ENCODE data around the gene GRIK4. TPM values are rescaled to one million over a fixed set of nuclear protein-coding genes. Genes with fewer than 3 reads are reported as not detected.

The GRIK4 gene
- total and polyA plus RNA-seq, 7 donors: 0.04 to 0.11 (median 0.04) TPM; not detected in 4

- 74 to 89% (median 76%) methylated on average over 7 of the region's 7 CpGs for WGBS, 3 donors
- intact Hi-C loops (cut with DNase I): no loop called here
- DNase-seq: no peak
Observed at GRCh38 chr11:120569861-120570260, 58.3 kb downstream of the GRIK4 start.

GRCh38 chr11:120571476-120571875 is 59.9 kb downstream of the GRIK4 start:
- Histone ChIP-seq H3K27ac (no peak overlapping the region), H3K9me3 (no peaks in the 10 kb centered on the region), H3K4me1 (no peaks in the 10 kb centered on the region), H3K36me3 (ENCODE audit: insufficient read depth in 1 of 2, low read depth in 1 of 2) (no peaks in the 10 kb centered on the region), H3K27me3 (ENCODE audit: insufficient read depth in 3 of 3, low read length in 2 of 3) (peaks cover 0 to 3% (median 2%) of the 10 kb centered on the region in 3 donors), H3K4me3 (no peak overlapping the region)
- DNase-seq: no peak
- TF ChIP-seq CTCF (IDR thresholded peaks at IDR 0.05): no peak
- no peak for ATAC-seq
- intact Hi-C loops (cut with DNase I): no loop called here
- 38 to 79% (median 74%) methylated on average over 1 of the region's 1 CpG for WGBS, 3 donors

More at GRCh38 chr11:120569861-120570260, 58.3 kb downstream of the GRIK4 start:
- peaks cover 0 to 6% (median 0%) of the 10 kb centered on the region in 3 donors for H3K27me3 ChIP-seq (ENCODE audit: insufficient read depth in 3 of 3, low read length in 2 of 3)
- peaks cover 7% of the 10 kb centered on the region for H3K4me1 ChIP-seq
- H3K27ac ChIP-seq: no peak overlapping the region
- ATAC-seq: no peak
- no peaks in the 10 kb centered on the region for H3K9me3 ChIP-seq
- H3K4me3 ChIP-seq: no peak overlapping the region
- no peaks in the 10 kb centered on the region for H3K36me3 ChIP-seq (ENCODE audit: insufficient read depth in 1 of 2, low read depth in 1 of 2)
- no peak for TF ChIP-seq CTCF (IDR thresholded peaks at IDR 0.05)

GRCh38 chr11:120573756-120574354 is 62.3 kb downstream of the GRIK4 start:
- ATAC-seq (no peak), DNase-seq (no peak)
- TF ChIP-seq CTCF (IDR thresholded peaks at IDR 0.05): no peak
- Histone ChIP-seq H3K9me3 (no peaks in the 10 kb centered on the region), H3K4me1 (no peaks in the 10 kb centered on the region), H3K4me3 (no peak overlapping the region), H3K27me3 (ENCODE audit: insufficient read depth in 3 of 3, low read length in 2 of 3) (peaks cover 0 to 18% (median 5%) of the 10 kb centered on the region in 3 donors), H3K27ac (no peak overlapping the region), H3K36me3 (ENCODE audit: insufficient read depth in 1 of 2, low read depth in 1 of 2) (no peaks in the 10 kb centered on the region)
- intact Hi-C loops (cut with DNase I): no loop called here
- WGBS, 3 donors: 85 to 91% (median 86%) methylated on average over 10 of the region's 10 CpGs

GRCh38 chr11:120574876-120575275 is 63.3 kb downstream of the GRIK4 start:
- Histone ChIP-seq H3K4me3 (no peak overlapping the region), H3K4me1 (no peaks in the 10 kb centered on the region), H3K27ac (no peak overlapping the region), H3K27me3 (ENCODE audit: insufficient read depth in 3 of 3, low read length in 2 of 3) (peaks cover 0 to 19% (median 5%) of the 10 kb centered on the region in 3 donors), H3K36me3 (ENCODE audit: insufficient read depth in 1 of 2, low read depth in 1 of 2) (no peaks in the 10 kb centered on the region), H3K9me3 (no peaks in the 10 kb centered on the region)
- DNase-seq (no peak), ATAC-seq (no peak)
- intact Hi-C loops (cut with DNase I): no loop called here
- 77 to 89% (median 87%) methylated on average over 8 of the region's 8 CpGs for WGBS, 3 donors
- TF ChIP-seq CTCF (IDR thresholded peaks at IDR 0.05): no peak

GRCh38 chr11:120575461-120575860 is 63.9 kb downstream of the GRIK4 start:
- DNase-seq (no peak), ATAC-seq (no peak)
- no peaks in the 10 kb centered on the region for H3K4me1 ChIP-seq
- H3K9me3 ChIP-seq: no peaks in the 10 kb centered on the region
- intact Hi-C loops (cut with DNase I): no loop called here
- no peak overlapping the region for H3K4me3 ChIP-seq
- H3K27me3 ChIP-seq (ENCODE audit: insufficient read depth in 3 of 3, low read length in 2 of 3): peaks cover 0 to 23% (median 5%) of the 10 kb centered on the region in 3 donors
- no peaks in the 10 kb centered on the region for H3K36me3 ChIP-seq (ENCODE audit: insufficient read depth in 1 of 2, low read depth in 1 of 2)
- no peak for TF ChIP-seq CTCF (IDR thresholded peaks at IDR 0.05)
- H3K27ac ChIP-seq: no peak overlapping the region
- 83 to 94% (median 90%) methylated on average over 9 of the region's 9 CpGs for WGBS, 3 donors
